IMR-90 (cell line): ENCODE measurements around the gene HTT. TPM values are rescaled to one million over a fixed set of nuclear protein-coding genes. Genes with fewer than 3 reads are reported as not detected.

Source experiments
- ATAC-seq: fragments of 200-7000 bp; cut with Tn5 transposase; 2 replicates; pipeline ENCODE4 v1.9.1; 2020; ENCODE audit warnings: low read depth, mild to moderate bottlenecking, moderate library complexity
- BruUV-seq: library from RNA; stranded (reverse); fragments of 400-500 nt; replicated peaks from 2 replicates; lab custom pipeline; 2021; lab: Mats Ljungman, UMichigan
- CTCF ChIA-PET: fragments of 300-600 bp; formaldehyde crosslinking; extraction: SDS; loops from one replicate; lab custom pipeline; 2021; ENCODE audit warnings: antibody characterized with exemption; lab: Yijun Ruan, JAX
- POLR2A ChIA-PET: fragments of 300-600 bp; sonication (Branson Sonifier 250); formaldehyde crosslinking; loops from one replicate; lab custom pipeline; 2022; ENCODE audit warnings: antibody characterized with exemption; ENCODE audit not compliant: unreplicated experiment; lab: Charles Lee
- DNase-seq: peaks from one replicate; pipeline ENCODE4 v3.0.0; 2013
- H2AFZ ChIP-seq: replicated peaks from 2 replicates; pipeline ENCODE3; 2013; ENCODE audit warnings: low read length, mild to moderate bottlenecking; ENCODE audit not compliant: poor library complexity
- H2AK5ac ChIP-seq: 2 replicates; pipeline ENCODE4 v1.6.1; 2013; ENCODE audit warnings: low read depth, low read length, inconsistent platforms
- H2AK9ac ChIP-seq: replicated peaks from 2 replicates; pipeline ENCODE3; 2013; ENCODE audit warnings: mild to moderate bottlenecking, low read depth, low read length, moderate library complexity; ENCODE audit not compliant: poor library complexity
- H2BK120ac ChIP-seq: 2 replicates; pipeline ENCODE4 v1.6.1; 2013; ENCODE audit warnings: low read depth, low read length, inconsistent platforms
- H2BK15ac ChIP-seq: 3 replicates; pipeline ENCODE4 v1.6.1; 2013; ENCODE audit warnings: low read depth, low read length, inconsistent platforms
- H2BK20ac ChIP-seq: 2 replicates; pipeline ENCODE4 v1.6.1; 2013; ENCODE audit warnings: low read depth, mild to moderate bottlenecking, inconsistent platforms, low read length, moderate library complexity
- H2BK5ac ChIP-seq: 2 replicates; pipeline ENCODE4 v1.6.1; 2013; ENCODE audit warnings: mild to moderate bottlenecking, low read depth, low read length, inconsistent platforms; ENCODE audit not compliant: poor library complexity, severe bottlenecking
- H3K14ac ChIP-seq: replicated peaks from 2 replicates; pipeline ENCODE4 v1.6.1; 2013; ENCODE audit warnings: low read depth, low read length, inconsistent platforms
- H3K18ac ChIP-seq: 2 replicates; pipeline ENCODE4 v1.6.1; 2013; ENCODE audit warnings: low read depth, low read length, control low read depth
- H3K23ac ChIP-seq: 2 replicates; pipeline ENCODE4 v1.6.1; 2013; ENCODE audit warnings: low read depth, low read length, inconsistent platforms
- H3K27ac ChIP-seq: 2 replicates; pipeline ENCODE4 v1.5.1; 2013; ENCODE audit warnings: mild to moderate bottlenecking, control low read depth, low read length; ENCODE audit not compliant: insufficient read depth
- H3K27me3 ChIP-seq: 2 replicates; pipeline ENCODE4 v1.6.1; 2013; ENCODE audit warnings: low read length; ENCODE audit not compliant: control insufficient read depth, insufficient read depth
- H3K36me3 ChIP-seq: 2 replicates; pipeline ENCODE4 v1.6.1; 2013; ENCODE audit warnings: low read length, mixed read lengths; ENCODE audit not compliant: control insufficient read depth, insufficient read depth
- H3K4ac ChIP-seq: 2 replicates; pipeline ENCODE4 v1.6.1; 2013; ENCODE audit warnings: low read depth, low read length, inconsistent platforms
- H3K4me1 ChIP-seq: 2 replicates; pipeline ENCODE4 v1.6.1; 2013; ENCODE audit warnings: low read length, mixed read lengths; ENCODE audit not compliant: control insufficient read depth, insufficient read depth
- H3K4me2 ChIP-seq: 2 replicates; pipeline ENCODE4 v1.6.1; 2013; ENCODE audit warnings: low read depth, mild to moderate bottlenecking, control low read depth, low read length, moderate library complexity
- H3K4me3 ChIP-seq: 2 replicates; pipeline ENCODE4 v1.5.1; 2013; ENCODE audit warnings: low read depth, mild to moderate bottlenecking, control low read depth, low read length, moderate library complexity; ENCODE audit not compliant: insufficient read depth
- H3K56ac ChIP-seq: 2 replicates; pipeline ENCODE4 v1.6.1; 2013; ENCODE audit warnings: low read length, inconsistent platforms; ENCODE audit not compliant: insufficient read depth; ENCODE audit errors: extremely low read depth
- H3K79me1 ChIP-seq, 2 experiments: 2 replicates each; pipeline ENCODE4 v1.6.1; 2013; ENCODE audit warnings: low read length in 2 of 2, inconsistent platforms in 1 of 2, low read depth in 1 of 2
- H3K9ac ChIP-seq: 2 replicates; pipeline ENCODE4 v1.6.1; 2013; ENCODE audit warnings: low read depth, low read length, control low read depth
- H3K9me1 ChIP-seq: 2 replicates; pipeline ENCODE4 v1.6.1; 2013; ENCODE audit warnings: low read length, inconsistent platforms; ENCODE audit not compliant: insufficient read depth
- H3K9me3 ChIP-seq: 2 replicates; pipeline ENCODE4 v1.6.1; 2013; ENCODE audit warnings: low read length; ENCODE audit not compliant: control insufficient read depth, insufficient read depth
- H4K20me1 ChIP-seq: 2 replicates; pipeline ENCODE4 v1.6.1; 2013; ENCODE audit warnings: low read length, inconsistent platforms; ENCODE audit not compliant: insufficient read depth
- H4K5ac ChIP-seq: 2 replicates; pipeline ENCODE4 v1.6.1; 2013; ENCODE audit warnings: mild to moderate bottlenecking, low read depth, low read length, control low read depth
- H4K8ac ChIP-seq, 2 experiments: 2 replicates each; pipeline ENCODE4 v1.6.1; 2013; ENCODE audit warnings: low read depth in 2 of 2, low read length in 2 of 2, control low read depth in 1 of 2, inconsistent platforms in 1 of 2
- H4K91ac ChIP-seq: 2 replicates; pipeline ENCODE4 v1.6.1; 2013; ENCODE audit warnings: low read depth, low read length, inconsistent platforms; ENCODE audit not compliant: insufficient read depth
- ELK1 ChIP-seq: fragments of 150-350 bp; IDR thresholded peaks from 2 replicates; pipeline ENCODE4 v1.6.1; 2016; ENCODE audit warnings: low read depth, mild to moderate bottlenecking, low read length, moderate library complexity, borderline replicate concordance
- MAFK ChIP-seq: IDR thresholded peaks from 2 replicates; pipeline ENCODE4 v1.6.1; 2012; ENCODE audit warnings: low read depth, low read length, improper control_type of control experiment
- MAZ ChIP-seq: IDR thresholded peaks from 2 replicates; pipeline ENCODE4 v1.6.1; 2012; ENCODE audit warnings: low read depth, mild to moderate bottlenecking, low read length, improper control_type of control experiment, moderate library complexity, borderline replicate concordance
- MXI1 ChIP-seq: IDR thresholded peaks from 2 replicates; pipeline ENCODE4 v1.6.1; 2012; ENCODE audit warnings: low read depth, mild to moderate bottlenecking, low read length, moderate library complexity, borderline replicate concordance
- RCOR1 ChIP-seq: IDR thresholded peaks from 2 replicates; pipeline ENCODE4 v1.6.1; 2012; ENCODE audit warnings: mild to moderate bottlenecking, low read length, improper control_type of control experiment; ENCODE audit not compliant: insufficient replicate concordance
- WGBS, 2 experiments: methylation state at CpG; one replicate each; pipeline versions ENCODE4 v1.1.5 to v1.1.7; 2013; ENCODE audit warnings: missing lambda C conversion rate in 2 of 2; ENCODE audit not compliant: insufficient read length in 1 of 2; ENCODE audit errors: extremely low coverage in 2 of 2; 5-methylcytosine and 5-hydroxymethylcytosine counted together
- dilution Hi-C: fragments of 300-500 bp; cut with HindIII; formaldehyde crosslinking; loops from one replicate; pipeline ENCODE4 v1.14.3; 2018; ENCODE audit warnings: low sequenced_read_pairs; ENCODE audit not compliant: unreplicated experiment
- in situ Hi-C: fragments of 300-500 bp; cut with MboI; formaldehyde crosslinking; loops from 3 replicates; pipeline ENCODE4 v1.14.3; 2019; ENCODE audit warnings: low sequenced_read_pairs, inconsistent platforms, mixed read lengths
- intact Hi-C: fragments of 100-400 bp; cut with micrococcal nuclease; formaldehyde crosslinking; loops from 2 replicates; pipeline ENCODE4 v1.10.0; 2022
- polyA plus RNA-seq, 3 experiments: library from polyadenylated mRNA; depleted of rRNA; stranded (reverse); fragments of >200 nt; gene quantifications; 2 replicates each; pipeline ENCODE4 v1.2.3, GENCODE V29; 2012; ENCODE audit warnings: low replicate concordance in 1 of 3
- total RNA-seq: library from RNA; depleted of rRNA; stranded (reverse); fragments of >200 nt; gene quantifications from 2 replicates; pipeline ENCODE4 v1.2.3, GENCODE V29; 2012

Gene HTT
- total and polyA plus RNA-seq, 2 of the 4 experiments (the other 2 are of a cell fraction): 11.6 to 14.3 TPM

- Histone ChIP-seq H2AFZ (no peak overlapping the region), H3K9me3 (no peaks in the 10 kb centered on the region), H3K4ac (no peak overlapping the region; the same call in 1 of the 2 replicates), H3K9me1 (peaks cover 5% of the 10 kb centered on the region), H2BK5ac (no peak overlapping the region), H4K5ac (no peak overlapping the region), H4K91ac (no peak overlapping the region), H3K36me3 (peaks cover 65% of the 10 kb centered on the region), H3K4me3 (no peak overlapping the region), H4K20me1 (peaks cover 2% of the 10 kb centered on the region; the same call in 1 of the 2 replicates), H3K4me1 (no peaks in the 10 kb centered on the region; the same call in 1 of the 2 replicates), H3K4me2 (no peak overlapping the region), H2AK9ac (peak overlapping the region; percentile 68), H3K23ac (no peak overlapping the region), H3K56ac (no peak overlapping the region), H2AK5ac (no peak overlapping the region), H4K8ac (0 out of 4 replicates have a peak overlapping the region, but pooled peaks of 1 of the 2 experiments have one; percentile 34), H2BK20ac (no peak overlapping the region), H3K27ac (no peak overlapping the region), H3K14ac (no peak overlapping the region), H3K18ac (no peak overlapping the region), H2BK120ac (no peak overlapping the region), H3K27me3 (no peaks in the 10 kb centered on the region), H2BK15ac (no peak overlapping the region), H3K79me1 (peaks cover 0 to 4% of the 10 kb centered on the region in 2 experiments; a peak in 1 of 4 replicates), H3K9ac (no peak overlapping the region)
- ATAC-seq (peak; percentile 12; the same call in 1 of the 2 replicates), DNase-seq (no peak)
- in situ Hi-C loops (no loop called here), intact Hi-C loops (no loop called here), dilution Hi-C loops (no loop called here)
- TF ChIP-seq MAFK (no peak), ELK1 (no peak), RCOR1 (no peak), MXI1 (no peak), MAZ (no peak)
- BruUV-seq: no TSS peak
- 94% methylated on average over 10 of the region's 23 CpGs; no CpG with 5 or more reads in 1 of the 2 experiments for WGBS, 2 experiments
- ChIA-PET CTCF (no interaction called here), POLR2A (no interaction called here)
These were observed 159.9 kb downstream of the HTT start for GRCh38 chr4:3234171-3235029.
